Measurements from ENCODE around the gene GCM1.
A peak's percentile ranks its signal among the peaks of the same experiment; 100 is the strongest.
"Not testable (repeated sequence)": the region's sequence is repeated elsewhere in the genome, so short reads cannot be mapped to it uniquely, and the experiment has no call there.

The GCM1 gene

GRCh38 chr6:53148684-53149083 is at the start of gene GCM1:
GCM1 (minus strand) TSS chr6:53148841; CDS start chr6:53145632, 3,209 bp downstream.
- no peak for DNase-seq (ENCODE audit: low read depth in 2 of 2)

GRCh38 chr6:53197553-53197952 is 48.9 kb upstream of the GCM1 start:
- DNase-seq (ENCODE audit: low read depth in 2 of 2), result no peak

- DNase-seq (ENCODE audit: low read depth in 2 of 2), result no peak
These were observed 46.4 kb upstream of the GCM1 start for GRCh38 chr6:53195048-53195447.

- DNase-seq (ENCODE audit: low read depth in 2 of 2), result no peak
These were observed 44.1 kb upstream of the GCM1 start for GRCh38 chr6:53192682-53193188.

GRCh38 chr6:53189554-53189953 is 40.9 kb upstream of the GCM1 start:
- DNase-seq (ENCODE audit: low read depth in 2 of 2), result no peak

GRCh38 chr6:53188833-53189232 is 40.2 kb upstream of the GCM1 start:
- DNase-seq (ENCODE audit: low read depth in 2 of 2), result no peak

GRCh38 chr6:53180678-53181077 is 32.0 kb upstream of the GCM1 start:
- no peak for DNase-seq (ENCODE audit: low read depth in 2 of 2)

GRCh38 chr6:53179961-53180651 is 31.5 kb upstream of the GCM1 start:
- DNase-seq (ENCODE audit: low read depth in 2 of 2), result no peak

GRCh38 chr6:53178837-53179432 is 30.3 kb upstream of the GCM1 start:
- no peak for DNase-seq (ENCODE audit: low read depth in 2 of 2)

- DNase-seq (ENCODE audit: low read depth in 2 of 2), result no peak
These were observed 26.4 kb upstream of the GCM1 start for GRCh38 chr6:53175027-53175426.

GRCh38 chr6:53172468-53172803 is 23.8 kb upstream of the GCM1 start:
- DNase-seq (ENCODE audit: low read depth in 2 of 2), result no peak

- DNase-seq (ENCODE audit: low read depth in 2 of 2), result peak; percentile 74 to 82
These were observed 23.2 kb upstream of the GCM1 start for GRCh38 chr6:53171605-53172467.

GRCh38 chr6:53168516-53169267 is 20.1 kb upstream of the GCM1 start:
- no peak for DNase-seq (ENCODE audit: low read depth in 2 of 2)

GRCh38 chr6:53165293-53165692 is 16.7 kb upstream of the GCM1 start:
- no peak for DNase-seq (ENCODE audit: low read depth in 2 of 2)

- no peak for DNase-seq (ENCODE audit: low read depth in 2 of 2)
These were observed 14.0 kb upstream of the GCM1 start for GRCh38 chr6:53162606-53163005.

- no peak for DNase-seq (ENCODE audit: low read depth in 2 of 2)
These were observed 12.9 kb upstream of the GCM1 start for GRCh38 chr6:53161481-53162009.

GRCh38 chr6:53159558-53159957 is 10.9 kb upstream of the GCM1 start:
- no peak for DNase-seq (ENCODE audit: low read depth in 2 of 2)

- not testable (repeated sequence) for DNase-seq (ENCODE audit: low read depth in 2 of 2)
These were observed 9.4 kb upstream of the GCM1 start for GRCh38 chr6:53158076-53158475.

- DNase-seq (ENCODE audit: low read depth in 2 of 2), result not testable (repeated sequence)
These were observed 6.6 kb upstream of the GCM1 start for GRCh38 chr6:53155279-53155678.

- DNase-seq (ENCODE audit: low read depth in 2 of 2), result no peak
These were observed 6.2 kb upstream of the GCM1 start for GRCh38 chr6:53154794-53155193.

- no peak for DNase-seq (ENCODE audit: low read depth in 2 of 2)
These were observed 5.4 kb upstream of the GCM1 start for GRCh38 chr6:53154071-53154470.

GRCh38 chr6:53152576-53152975 is 3.9 kb upstream of the GCM1 start:
- DNase-seq (ENCODE audit: low read depth in 2 of 2), result no peak
